GM12878 (cell line): ENCODE measurements around the gene PDE3B. TPM values are rescaled to one million over a fixed set of nuclear protein-coding genes. Genes with fewer than 3 reads are reported as not detected.

ENCODE experiments used
- ATAC-seq: fragments of 200-7000 bp; cut with Tn5 transposase; 3 replicates; pipeline ENCODE4 v1.9.1; 2020; ENCODE audit warnings: mild to moderate bottlenecking, moderate library complexity
- BruUV-seq: library from RNA; stranded (reverse); fragments of 400-500 nt; replicated peaks from 2 replicates; lab custom pipeline; 2021; lab: Mats Ljungman, UMichigan
- CTCF ChIA-PET: fragments of 300-600 bp; sonication (Branson Sonifier 250); formaldehyde crosslinking; extraction: SDS; loops from one replicate; lab custom pipeline; 2021; ENCODE audit warnings: inconsistent platforms; lab: Yijun Ruan, JAX
- POLR2A ChIA-PET: fragments of 350-600 bp; formaldehyde crosslinking; extraction: SDS; loops from one replicate; lab custom pipeline; 2021; ENCODE audit warnings: inconsistent platforms; lab: Charles Lee
- RAD21 ChIA-PET: fragments of 300-600 bp; sonication (Branson Sonifier 250); formaldehyde crosslinking; loops from one replicate; lab custom pipeline; 2023; ENCODE audit warnings: antibody characterized with exemption; ENCODE audit not compliant: unreplicated experiment; lab: Charles Lee
- SMC1A ChIA-PET: fragments of 300-600 bp; sonication (Branson Sonifier 250); formaldehyde crosslinking; loops from one replicate; lab custom pipeline; 2023; ENCODE audit not compliant: unreplicated experiment, uncharacterized antibody; lab: Charles Lee
- DNase-seq: peaks from one replicate; pipeline ENCODE4 v3.0.0-alpha.2; 2011; ENCODE audit warnings: low read depth, low spot score
- FAIRE-seq: peaks from 3 replicates; lab custom pipeline; 2011; peaks lifted over from hg19 to GRCh38; lab: Jason Lieb, UNC
- H2AFZ ChIP-seq: 2 replicates; pipeline ENCODE4 v1.6.0; 2011; ENCODE audit warnings: low read depth, low read length, control low read depth; ENCODE audit not compliant: control insufficient read depth
- H3K27ac ChIP-seq: 2 replicates; pipeline ENCODE4 v1.5.1; 2011; ENCODE audit warnings: control low read depth; ENCODE audit not compliant: control insufficient read depth, insufficient read depth
- H3K27me3 ChIP-seq, 2 experiments: replicated peaks in 1 of 2; 2 replicates each; pipeline versions ENCODE4 v1.6.0 to v1.6.1; 2011; ENCODE audit warnings: low read length in 1 of 2; ENCODE audit not compliant: control insufficient read depth in 2 of 2, insufficient read depth in 2 of 2
- H3K36me3 ChIP-seq, 2 experiments: 2 replicates each; pipeline ENCODE4 v1.5.1; 2011; ENCODE audit warnings: low read length in 1 of 2; ENCODE audit not compliant: control insufficient read depth in 2 of 2, insufficient read depth in 2 of 2
- H3K4me1 ChIP-seq: 2 replicates; pipeline ENCODE4 v1.6.1; 2011; ENCODE audit warnings: mild to moderate bottlenecking, low read length, moderate library complexity, mixed read lengths; ENCODE audit not compliant: control insufficient read depth, insufficient read depth
- H3K4me2 ChIP-seq: 2 replicates; pipeline ENCODE4 v1.6.0; 2011; ENCODE audit warnings: control low read depth; ENCODE audit not compliant: control insufficient read depth, insufficient read depth
- H3K4me3 ChIP-seq: fragments of 200-600 bp; sonication (generic); 2 replicates; pipeline ENCODE4 v1.5.1; 2016
- H3K79me2 ChIP-seq: 2 replicates; pipeline ENCODE4 v1.6.0; 2011; ENCODE audit warnings: low read length; ENCODE audit not compliant: control insufficient read depth, insufficient read depth
- H3K9ac ChIP-seq: 2 replicates; pipeline ENCODE4 v1.8.0; 2011; ENCODE audit warnings: low read length, control low read depth, mixed read lengths; ENCODE audit not compliant: control insufficient read depth, insufficient read depth
- H3K9me3 ChIP-seq: replicated peaks from 3 replicates; pipeline ENCODE4 v1.5.1; 2011; ENCODE audit warnings: mild to moderate bottlenecking, low read length; ENCODE audit not compliant: control insufficient read depth, insufficient read depth
- H4K20me1 ChIP-seq: 2 replicates; pipeline ENCODE4 v1.6.0; 2011; ENCODE audit not compliant: control insufficient read depth, insufficient read depth
- BCL11A ChIP-seq: IDR thresholded peaks from 2 replicates; pipeline ENCODE4 v1.6.1; 2011; ENCODE audit warnings: low read depth, low read length
- BHLHE40 ChIP-seq, 2 experiments: fragments of 450-650 bp in 1 of 2; IDR thresholded peaks; 2 replicates each; pipeline ENCODE4 v1.6.1; 2011 to 2017; ENCODE audit warnings: low read depth in 2 of 2, borderline replicate concordance in 1 of 2, improper control_type of control experiment in 1 of 2, low read length in 1 of 2, mild to moderate bottlenecking in 1 of 2
- BRCA1 ChIP-seq: IDR thresholded peaks from 2 replicates; pipeline ENCODE4 v1.6.1; 2011; ENCODE audit warnings: low read depth, low read length, improper control_type of control experiment
- CBX5 ChIP-seq: sonication (generic); IDR thresholded peaks from 2 replicates; pipeline ENCODE4 v1.6.1; 2016; ENCODE audit warnings: low read depth, moderate library complexity, mild to moderate bottlenecking, inconsistent platforms
- CEBPB ChIP-seq, 2 experiments: fragments of 150-350 bp in 1 of 2; IDR thresholded peaks; 2 replicates each; pipeline ENCODE4 v1.6.1; 2012 to 2014; ENCODE audit warnings: low read depth in 2 of 2, low read length in 2 of 2, borderline replicate concordance in 1 of 2, inconsistent platforms in 1 of 2
- CREB1 ChIP-seq: IDR thresholded peaks from 2 replicates; pipeline ENCODE4 v1.6.1; 2012; ENCODE audit warnings: low read depth, mild to moderate bottlenecking, inconsistent platforms
- DPF2 ChIP-seq: fragments of 450-650 bp; IDR thresholded peaks from 2 replicates; pipeline ENCODE4 v1.6.1; 2017; ENCODE audit warnings: mild to moderate bottlenecking
- E2F4 ChIP-seq: IDR thresholded peaks from 2 replicates; pipeline ENCODE4 v1.6.1; 2012; ENCODE audit warnings: low read depth, low read length, improper control_type of control experiment
- ESRRA ChIP-seq: IDR thresholded peaks from 2 replicates; pipeline ENCODE4 v1.6.1; 2012; ENCODE audit warnings: mild to moderate bottlenecking, low read length, improper control_type of control experiment
- GABPA ChIP-seq: IDR thresholded peaks from 2 replicates; pipeline ENCODE4 v1.6.1; 2014; ENCODE audit warnings: antibody characterized with exemption, low read depth, mild to moderate bottlenecking, inconsistent platforms
- IRF4 ChIP-seq: IDR thresholded peaks from 2 replicates; pipeline ENCODE4 v1.6.1; 2011; ENCODE audit warnings: low read depth, low read length
- MEF2A ChIP-seq: IDR thresholded peaks from 2 replicates; pipeline ENCODE4 v1.6.1; 2011; ENCODE audit warnings: low read depth, mild to moderate bottlenecking, low read length, moderate library complexity; ENCODE audit not compliant: insufficient read depth
- MLLT1 ChIP-seq: fragments of 450-650 bp; IDR thresholded peaks from 2 replicates; pipeline ENCODE4 v1.6.1; 2016; ENCODE audit warnings: mild to moderate bottlenecking
- MTA2 ChIP-seq: fragments of 450-650 bp; IDR thresholded peaks from 2 replicates; pipeline ENCODE4 v1.6.1; 2016; ENCODE audit warnings: low read depth, mild to moderate bottlenecking, moderate library complexity
- MXI1 ChIP-seq: fragments of 150-350 bp; IDR thresholded peaks from 2 replicates; pipeline ENCODE4 v1.6.1; 2011; ENCODE audit warnings: low read depth, mild to moderate bottlenecking, inconsistent platforms, low read length, improper control_type of control experiment
- MYC ChIP-seq: IDR thresholded peaks from 2 replicates; pipeline ENCODE4 v1.6.1; 2011; ENCODE audit warnings: mild to moderate bottlenecking, low read length, moderate library complexity, inconsistent platforms; ENCODE audit not compliant: insufficient read depth, insufficient replicate concordance, insufficient read length, severe bottlenecking
- PAX5 ChIP-seq: IDR thresholded peaks from 2 replicates; pipeline ENCODE4 v1.6.1; 2011; ENCODE audit warnings: low read depth, low read length, borderline replicate concordance
- POU2F2 ChIP-seq: IDR thresholded peaks from 3 replicates; pipeline ENCODE4 v1.6.1; 2011; ENCODE audit warnings: low read depth, mild to moderate bottlenecking, low read length, borderline replicate concordance
- SRF ChIP-seq, 2 experiments: IDR thresholded peaks; 2 replicates each; pipeline ENCODE4 v1.6.1; 2011; ENCODE audit warnings: low read depth in 2 of 2, low read length in 2 of 2, mild to moderate bottlenecking in 1 of 2, moderate library complexity in 1 of 2
- TCF12 ChIP-seq: IDR thresholded peaks from 2 replicates; pipeline ENCODE4 v1.6.1; 2011; ENCODE audit warnings: low read depth, mild to moderate bottlenecking, low read length
- YBX1 ChIP-seq: fragments of 450-650 bp; IDR thresholded peaks from 2 replicates; pipeline ENCODE4 v1.6.1; 2016; ENCODE audit warnings: antibody characterized with exemption
- ZNF217 ChIP-seq: fragments of 450-650 bp; IDR thresholded peaks from 2 replicates; pipeline ENCODE4 v1.6.1; 2017; ENCODE audit warnings: antibody characterized with exemption, mild to moderate bottlenecking
- WGBS: methylation state at CpG from one replicate; pipeline ENCODE4 v1.1.6; 2016; ENCODE audit warnings: low lambda C conversion rate; ENCODE audit not compliant: insufficient replicate concordance, insufficient coverage; ENCODE audit errors: missing lambda C conversion rate; 5-methylcytosine and 5-hydroxymethylcytosine counted together
- in situ Hi-C: fragments of 300-500 bp; cut with MboI; formaldehyde crosslinking; loops from 9 replicates; pipeline ENCODE4 v1.14.3; 2018; ENCODE audit warnings: mixed read lengths
- intact Hi-C: fragments of 100-400 bp; cut with micrococcal nuclease; formaldehyde crosslinking; loops from one replicate; pipeline ENCODE4 v1.14.2; 2022; ENCODE audit not compliant: unreplicated experiment
- polyA plus RNA-seq, 11 experiments: library from polyadenylated mRNA; depleted of rRNA in 4 of 11; unstranded in 6 of 11; stranded (reverse) in 5 of 11; fragments of >200 nt; fragmentation: Nextera tagmentation in 4 of 11; fragmentation: Illumina TruSeq in 1 of 11; extraction: Ambion mirVana in 4 of 11; extraction: Trizol in 1 of 11; gene quantifications; 1 replicate in 1 of 11; 2 replicates in 10 of 11; pipeline versions ENCODE4 v1.2.1 to v1.2.3, GENCODE V29; 2011 to 2016; ENCODE audit warnings: inconsistent platforms in 2 of 11, missing spikeins in 2 of 11, low read depth in 1 of 11
- total RNA-seq, 4 experiments: library from RNA; depleted of rRNA in 3 of 4; stranded (reverse); fragments of >200 nt in 3 of 4; fragmentation: Illumina TruSeq in 1 of 4; extraction: Trizol in 1 of 4; gene quantifications; 2 replicates each; pipeline versions ENCODE4 v1.2.1 to v1.2.3, GENCODE V29; 2013 to 2021

Gene PDE3B
- total and polyA plus RNA-seq, 10 of the 15 experiments (the other 5 are each of a cell fraction or from before 2014, with no cell fraction given), result 0.04 to 3.1 (median 1.9) TPM

GRCh38 chr11:14905104-14906033 lies 261.8 kb downstream of the PDE3B start:
- WGBS, result 4% methylated on average over 58 of the region's 58 CpGs
- Histone ChIP-seq H3K4me3 (peak overlapping the region; percentile 49), H3K4me1 (peaks cover 10% of the 10 kb centered on the region), H3K4me2 (peak overlapping the region; percentile 75), H3K36me3 (no peaks in the 10 kb centered on the region), H4K20me1 (no peaks in the 10 kb centered on the region), H3K79me2 (no peaks in the 10 kb centered on the region), H3K9ac (peak overlapping the region; percentile 2; the same call in 1 of the 2 replicates), H3K27me3 (no peaks in the 10 kb centered on the region), H3K27ac (no peak overlapping the region), H3K9me3 (no peaks in the 10 kb centered on the region), H2AFZ (peak overlapping the region; percentile 59)
- intact Hi-C loops (loop anchor here (5.0 kb wide), 2 partner anchors 133 to 258 kb away; no protein-coding TSS in a partner anchor), in situ Hi-C loops (loop anchor here (5.0 kb wide), 3 partner anchors 118 to 383 kb away; partner anchors contain the start of genes CALCB and PSMA1)
- peak; percentile 78 for ATAC-seq
- ChIA-PET POLR2A (no interaction called here), SMC1A (interaction anchor here (0.6 to 3.1 kb wide), 2 partner anchors 115 to 439 kb away, joined by 3 to 32 read pairs; no protein-coding TSS in a partner anchor), RAD21 (interaction anchor here (1.2 kb wide), 1 partner anchor 170 kb away, joined by 3 read pairs; no protein-coding TSS in a partner anchor), CTCF (interaction anchor here (0.6 to 4.9 kb wide), 5 partner anchors 10 to 367 kb away, joined by 3 to 100 read pairs (median 4); no protein-coding TSS in a partner anchor)
- BruUV-seq, result no TSS peak
- no peak for FAIRE-seq
- no peak for DNase-seq
- TF ChIP-seq GABPA (no peak), CBX5 (0 out of 2 replicates have a peak, but pooled peaks have one; percentile 30), SRF (IDR thresholded peaks at IDR 0.05; ENCODE audit: low read depth in 2 of 2, low read length in 2 of 2) (no peak), BCL11A (peak; percentile 62), MTA2 (peak; percentile 32; the same call in 1 of the 2 replicates), IRF4 (peak; percentile 77), POU2F2 (0 out of 3 replicates have a peak, but pooled peaks have one; percentile 12), MLLT1 (no peak), PAX5 (peak; percentile 77; the same call in 1 of the 2 replicates), ZNF217 (no peak), DPF2 (peak; percentile 82), CREB1 (no peak), E2F4 (no peak), CEBPB (IDR thresholded peaks at IDR 0.05; ENCODE audit: borderline replicate concordance in 1 of 2, low read depth in 2 of 2, low read length in 2 of 2) (no peak), MYC (no peak), BRCA1 (no peak), MEF2A (0 out of 2 replicates have a peak, but pooled peaks have one; percentile 20), MXI1 (no peak), TCF12 (peak; percentile 81), ESRRA (no peak), BHLHE40 (IDR thresholded peaks at IDR 0.05; ENCODE audit: borderline replicate concordance in 1 of 2, low read depth in 2 of 2, low read length in 1 of 2) (peak in 1 of 2 experiments; percentile 41; a peak in 1 of 4 replicates), YBX1 (no peak)
